Smooth muscle cell (in vitro differentiated cells): Measurements from ENCODE around the gene WDR77. TPM values are rescaled to one million over a fixed set of nuclear protein-coding genes. Genes with fewer than 3 reads are reported as not detected.

ENCODE experiments used
- DNase-seq: peaks from one replicate; lab custom pipeline; 2025; ENCODE audit not compliant: unreplicated experiment; lab: John Stamatoyannopoulos, UW
- H2AFZ ChIP-seq: fragments of 200-600 bp; sonication (generic); 2 replicates; pipeline ENCODE4 v1.6.0; 2016; ENCODE audit warnings: antibody characterized with exemption, low read depth, mild to moderate bottlenecking
- H3F3A ChIP-seq: fragments of 200-600 bp; sonication (generic); 2 replicates; pipeline ENCODE4 v1.6.0; 2017; ENCODE audit warnings: antibody characterized with exemption, low read depth
- H3K27ac ChIP-seq: fragments of 200-600 bp; sonication (generic); 2 replicates; pipeline ENCODE4 v1.5.1; 2016; ENCODE audit warnings: low read depth, mild to moderate bottlenecking
- H3K27me3 ChIP-seq: fragments of 200-600 bp; sonication (generic); 2 replicates; pipeline ENCODE4 v1.6.1; 2016; ENCODE audit warnings: low read depth, mild to moderate bottlenecking
- H3K36me3 ChIP-seq: fragments of 200-600 bp; sonication (generic); 2 replicates; pipeline ENCODE4 v1.5.1; 2016; ENCODE audit warnings: low read depth
- H3K4me1 ChIP-seq: fragments of 200-600 bp; sonication (generic); 2 replicates; pipeline ENCODE4 v1.5.1; 2016; ENCODE audit warnings: low read depth
- H3K4me2 ChIP-seq: fragments of 200-600 bp; sonication (generic); 2 replicates; pipeline ENCODE4 v1.6.0; 2016; ENCODE audit warnings: mild to moderate bottlenecking
- H3K4me3 ChIP-seq: fragments of 200-600 bp; sonication (generic); 2 replicates; pipeline ENCODE4 v1.5.1; 2016; ENCODE audit warnings: mild to moderate bottlenecking
- H3K79me2 ChIP-seq: fragments of 200-600 bp; sonication (generic); 2 replicates; pipeline ENCODE4 v1.6.0; 2016; ENCODE audit warnings: low read depth, mild to moderate bottlenecking
- H3K9ac ChIP-seq: fragments of 200-600 bp; sonication (generic); 2 replicates; pipeline ENCODE4 v1.6.0; 2016; ENCODE audit warnings: low read depth
- H3K9me3 ChIP-seq: fragments of 200-600 bp; sonication (generic); replicated peaks from 2 replicates; pipeline ENCODE4 v1.5.1; 2016; ENCODE audit warnings: low read depth
- H4K20me1 ChIP-seq: fragments of 200-600 bp; sonication (generic); 2 replicates; pipeline ENCODE4 v1.6.0; 2016; ENCODE audit warnings: low read depth
- CTCF ChIP-seq: fragments of 200-600 bp; sonication (generic); IDR thresholded peaks from 2 replicates; pipeline ENCODE4 v1.5.1; 2017; ENCODE audit warnings: borderline replicate concordance, mild to moderate bottlenecking, antibody characterized with exemption; ENCODE audit not compliant: insufficient read depth, poor library complexity, severe bottlenecking
- WGBS: methylation state at CpG from one replicate; pipeline ENCODE4 v1.1.7; 2016; ENCODE audit warnings: low lambda C conversion rate; 5-methylcytosine and 5-hydroxymethylcytosine counted together
- polyA plus RNA-seq: library from polyadenylated mRNA; unstranded; fragments of >200 nt; fragmentation: Nextera tagmentation; extraction: Ambion mirVana; gene quantifications from 2 replicates; pipeline ENCODE4 v1.2.1, GENCODE V29; 2016
- total RNA-seq: library from RNA; depleted of rRNA; stranded (reverse); fragments of >200 nt; gene quantifications from 2 replicates; pipeline ENCODE4 v1.2.3, GENCODE V29; 2014

Gene WDR77
- total and polyA plus RNA-seq, 2 experiments from 2014 or later, result 22.5 to 35.0 TPM

GRCh38 chr1:111465754-111466153 is 16.7 kb upstream of the WDR77 start:
- Histone ChIP-seq H3K9me3 (no peaks in the 10 kb centered on the region), H3K4me3 (no peak overlapping the region), H3K27ac (no peak overlapping the region), H3F3A (peaks cover 4% of the 10 kb centered on the region), H3K9ac (no peak overlapping the region), H4K20me1 (no peaks in the 10 kb centered on the region), H2AFZ (no peak overlapping the region), H3K36me3 (peaks cover 7% of the 10 kb centered on the region), H3K4me1 (no peaks in the 10 kb centered on the region), H3K79me2 (no peaks in the 10 kb centered on the region), H3K4me2 (no peak overlapping the region), H3K27me3 (no peaks in the 10 kb centered on the region)
- no peak for DNase-seq
- TF ChIP-seq CTCF, result no peak
- 96% methylated on average over 2 of the region's 2 CpGs for WGBS

- Histone ChIP-seq H3F3A (peaks cover 4% of the 10 kb centered on the region), H2AFZ (no peak overlapping the region), H3K9me3 (no peaks in the 10 kb centered on the region), H3K4me1 (no peaks in the 10 kb centered on the region), H3K27ac (no peak overlapping the region), H3K27me3 (no peaks in the 10 kb centered on the region), H3K4me2 (no peak overlapping the region), H3K36me3 (peaks cover 12% of the 10 kb centered on the region), H3K9ac (no peak overlapping the region), H4K20me1 (peaks cover 3% of the 10 kb centered on the region), H3K4me3 (no peak overlapping the region), H3K79me2 (no peaks in the 10 kb centered on the region)
- no peak for TF ChIP-seq CTCF
- 95% methylated on average over 4 of the region's 4 CpGs for WGBS
- no peak for DNase-seq
These were observed 14.1 kb upstream of the WDR77 start for GRCh38 chr1:111463029-111463683.

- DNase-seq, result no peak
- no peaks in the 10 kb centered on the region for H3K9me3 ChIP-seq
- WGBS, result 96% methylated on average over 4 of the region's 4 CpGs
- no peaks in the 10 kb centered on the region for H3K27me3 ChIP-seq
- peaks cover 12% of the 10 kb centered on the region for H3K36me3 ChIP-seq
- no peaks in the 10 kb centered on the region for H3K79me2 ChIP-seq
- no peak overlapping the region for H3K9ac ChIP-seq
- no peaks in the 10 kb centered on the region for H3K4me1 ChIP-seq
- H3K4me3 ChIP-seq, result no peak overlapping the region
- peaks cover 3% of the 10 kb centered on the region for H4K20me1 ChIP-seq
- H3K27ac ChIP-seq, result no peak overlapping the region
- H2AFZ ChIP-seq, result no peak overlapping the region
- H3F3A ChIP-seq, result peaks cover 4% of the 10 kb centered on the region
- no peak overlapping the region for H3K4me2 ChIP-seq
- no peak for TF ChIP-seq CTCF
These were observed 13.4 kb upstream of the WDR77 start for GRCh38 chr1:111462370-111463028.
